ENCODE measurements around the gene SLC22A8. TPM values are rescaled to one million over a fixed set of nuclear protein-coding genes. Genes with fewer than 3 reads are reported as not detected.
A peak's percentile ranks its signal among the peaks of the same experiment; 100 is the strongest.

The SLC22A8 gene
- total and polyA plus RNA-seq, 2 of the 4 experiments (the other 2 are of a cell fraction) = not detected

DNA sequence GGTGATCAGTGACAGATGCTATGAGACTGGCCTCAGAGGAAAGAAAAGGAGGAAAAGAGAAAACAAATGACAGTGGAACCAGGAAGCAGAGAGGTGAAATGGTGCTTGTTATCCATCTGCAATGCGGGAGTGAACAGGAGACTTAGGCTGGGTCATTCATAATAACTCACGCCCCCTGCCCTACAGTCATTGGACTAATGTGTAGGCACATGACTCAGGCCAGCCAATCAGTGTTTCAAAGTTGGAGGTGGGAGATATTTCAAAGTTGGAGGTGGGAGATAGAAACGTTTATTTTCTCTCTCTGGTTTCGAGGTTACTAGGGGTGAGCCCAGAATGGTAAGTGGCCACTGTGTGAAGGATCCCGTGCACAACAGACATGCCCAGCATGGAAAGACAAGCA lies 61.2 kb downstream of the SLC22A8 start:
- Histone ChIP-seq H3K9ac (ENCODE audit: low read depth, low read length) (no peak overlapping the region), H3K56ac (ENCODE audit: extremely low read depth, insufficient read depth, low read length) (no peak overlapping the region), H2AK9ac (replicated peaks; ENCODE audit: low read depth, low read length, poor library complexity) (no peak overlapping the region), H2AFZ (replicated peaks; ENCODE audit: low read length, poor library complexity) (no peak overlapping the region), H2BK20ac (ENCODE audit: low read depth, low read length) (no peak overlapping the region), H2AK5ac (ENCODE audit: low read depth, low read length) (no peak overlapping the region), H3K9me1 (ENCODE audit: insufficient read depth, low read length) (no peaks in the 10 kb centered on the region), H3K4me3 (ENCODE audit: insufficient read depth, low read depth, low read length) (no peak overlapping the region), H4K91ac (ENCODE audit: insufficient read depth, low read depth, low read length) (no peak overlapping the region), H2BK5ac (ENCODE audit: low read depth, low read length, poor library complexity, severe bottlenecking) (no peak overlapping the region), H3K23ac (ENCODE audit: low read depth, low read length) (no peak overlapping the region), H3K18ac (ENCODE audit: low read depth, low read length) (no peak overlapping the region), H3K9me3 (ENCODE audit: control insufficient read depth, insufficient read depth, low read length) (no peaks in the 10 kb centered on the region), H4K5ac (ENCODE audit: low read depth, low read length) (no peak overlapping the region), H2BK120ac (ENCODE audit: low read depth, low read length) (no peak overlapping the region), H3K27me3 (ENCODE audit: control insufficient read depth, insufficient read depth, low read length) (peaks cover 2% of the 10 kb centered on the region; the same call in 1 of the 2 replicates), H3K4me2 (ENCODE audit: low read depth, low read length) (no peak overlapping the region), H3K4ac (ENCODE audit: low read depth, low read length) (no peak overlapping the region), H4K20me1 (ENCODE audit: insufficient read depth, low read length) (no peaks in the 10 kb centered on the region), H3K79me1 (ENCODE audit: low read depth in 1 of 2, low read length in 2 of 2) (no peaks in the 10 kb centered on the region), H3K4me1 (ENCODE audit: control insufficient read depth, insufficient read depth, low read length) (peaks cover 2% of the 10 kb centered on the region; the same call in 1 of the 2 replicates), H3K27ac (ENCODE audit: insufficient read depth, low read length) (no peak overlapping the region), H3K14ac (replicated peaks; ENCODE audit: low read depth, low read length) (no peak overlapping the region), H3K36me3 (ENCODE audit: control insufficient read depth, insufficient read depth, low read length) (no peaks in the 10 kb centered on the region), H2BK15ac (ENCODE audit: low read depth, low read length) (no peak overlapping the region), H4K8ac (ENCODE audit: low read depth in 2 of 2, low read length in 2 of 2) (no peak overlapping the region)
- intact Hi-C loops (cut with micrococcal nuclease) (no loop called here), in situ Hi-C loops (cut with MboI; ENCODE audit: low sequenced_read_pairs) (no loop called here), dilution Hi-C loops (cut with HindIII; ENCODE audit: low sequenced_read_pairs, unreplicated experiment) (no loop called here)
- no peak for DNase-seq
- ATAC-seq (ENCODE audit: low read depth) = no peak
- ChIA-PET CTCF (no interaction called here), POLR2A (ENCODE audit: unreplicated experiment) (no interaction called here)
- 92% methylated on average over 2 of the region's 5 CpGs; no CpG with 5 or more reads in 1 of the 2 experiments for WGBS, 2 experiments (ENCODE audit: extremely low coverage in 2 of 2, insufficient read length in 1 of 2)
- TF ChIP-seq, protein P1, sequence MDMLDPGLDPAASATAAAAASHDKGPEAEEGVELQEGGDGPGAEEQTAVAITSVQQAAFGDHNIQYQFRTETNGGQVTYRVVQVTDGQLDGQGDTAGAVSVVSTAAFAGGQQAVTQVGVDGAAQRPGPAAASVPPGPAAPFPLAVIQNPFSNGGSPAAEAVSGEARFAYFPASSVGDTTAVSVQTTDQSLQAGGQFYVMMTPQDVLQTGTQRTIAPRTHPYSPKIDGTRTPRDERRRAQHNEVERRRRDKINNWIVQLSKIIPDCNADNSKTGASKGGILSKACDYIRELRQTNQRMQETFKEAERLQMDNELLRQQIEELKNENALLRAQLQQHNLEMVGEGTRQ (IDR thresholded peaks at IDR 0.05; ENCODE audit: low read depth, low read length) = 0 out of 2 replicates have a peak, but pooled peaks have one; percentile 46
- TF ChIP-seq POLR2A (IDR thresholded peaks at IDR 0.05; ENCODE audit: low read depth, low read length) = no peak
- no TSS peak for BruUV-seq (replicated peaks)

Measured in IMR-90 (cell line).